Activated T-helper 9 cell treated with anti-CD3 and anti-CD28 coated beads, Interleukin-2, amount 50 U/mL, for 16 hours (primary cell): ENCODE data around the gene ANKRD6.

Experiments used
- DNase-seq: peaks from one replicate; pipeline ENCODE4 v3.0.0-alpha.2; 2020; ENCODE audit warnings: low read depth

ANKRD6 gene

DNA sequence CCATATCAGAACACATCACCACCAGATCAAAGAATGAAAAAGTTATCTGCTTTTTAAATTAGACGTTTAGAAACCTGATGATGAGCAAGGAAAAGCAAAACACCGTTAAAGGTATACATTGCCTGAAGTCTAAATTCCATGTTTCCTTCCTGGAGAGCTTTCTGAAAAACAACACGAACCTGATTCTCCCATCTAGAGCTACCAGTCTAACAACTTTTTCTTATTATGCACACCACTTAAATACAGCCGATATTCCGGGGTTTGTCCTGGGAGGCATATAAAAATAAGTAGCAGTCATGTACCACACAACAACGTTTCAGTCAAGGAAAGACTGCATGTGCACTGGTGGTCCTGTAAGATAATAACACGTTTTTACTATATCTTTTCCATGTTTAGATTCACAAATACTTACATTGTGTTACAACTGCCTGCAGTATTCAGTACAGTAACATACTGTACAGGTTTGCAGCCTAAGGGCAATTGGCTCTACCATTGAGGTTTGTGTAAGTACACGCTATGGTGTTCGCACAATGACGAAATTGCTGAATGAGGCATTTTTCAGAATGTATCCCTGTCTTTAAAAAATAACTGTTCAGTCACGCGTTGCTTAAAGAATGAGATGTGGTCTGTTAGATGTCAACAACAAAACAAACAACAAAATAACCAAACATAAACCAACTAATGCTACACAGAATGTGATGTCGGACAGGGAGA is 224.7 kb downstream of the ANKRD6 start:
- DNase-seq = no peak

DNA sequence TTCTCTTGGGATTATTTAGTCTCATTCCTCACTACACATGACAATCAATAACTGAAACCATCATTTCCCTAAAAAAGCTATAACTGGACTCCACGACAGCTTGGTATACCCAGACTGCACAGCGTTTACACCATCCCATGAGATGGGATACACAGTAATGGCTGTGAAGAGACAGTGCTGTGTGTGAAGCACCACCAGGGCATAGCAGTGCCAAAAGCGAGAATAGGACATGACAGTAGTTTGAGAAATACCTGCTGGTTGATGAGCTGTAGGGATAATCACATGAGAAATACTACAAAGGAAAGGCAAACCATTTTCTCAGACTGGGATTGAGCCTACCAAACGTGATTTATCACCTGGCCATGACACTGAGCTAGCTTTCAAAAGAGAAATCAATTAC is 228.0 kb downstream of the ANKRD6 start:
- DNase-seq = no peak

DNA sequence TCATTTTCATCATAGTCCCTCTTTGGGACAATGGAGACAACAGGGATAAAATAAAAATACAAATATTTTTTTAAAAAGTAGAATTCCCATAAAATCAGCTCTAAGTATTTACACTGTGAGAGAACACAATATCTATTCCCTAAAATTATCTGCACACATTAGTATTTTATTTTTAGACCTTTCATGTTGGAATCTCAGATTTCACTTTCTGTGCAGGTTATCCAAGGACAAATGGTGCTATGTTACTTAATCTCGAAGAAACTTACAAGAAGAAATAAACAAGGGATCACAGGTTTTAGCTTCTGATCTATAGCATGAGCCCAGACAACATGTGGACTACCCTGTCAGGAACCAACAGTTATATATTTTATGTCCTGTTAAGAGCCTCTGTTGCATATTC is 228.6 kb downstream of the ANKRD6 start:
- DNase-seq = no peak

DNA sequence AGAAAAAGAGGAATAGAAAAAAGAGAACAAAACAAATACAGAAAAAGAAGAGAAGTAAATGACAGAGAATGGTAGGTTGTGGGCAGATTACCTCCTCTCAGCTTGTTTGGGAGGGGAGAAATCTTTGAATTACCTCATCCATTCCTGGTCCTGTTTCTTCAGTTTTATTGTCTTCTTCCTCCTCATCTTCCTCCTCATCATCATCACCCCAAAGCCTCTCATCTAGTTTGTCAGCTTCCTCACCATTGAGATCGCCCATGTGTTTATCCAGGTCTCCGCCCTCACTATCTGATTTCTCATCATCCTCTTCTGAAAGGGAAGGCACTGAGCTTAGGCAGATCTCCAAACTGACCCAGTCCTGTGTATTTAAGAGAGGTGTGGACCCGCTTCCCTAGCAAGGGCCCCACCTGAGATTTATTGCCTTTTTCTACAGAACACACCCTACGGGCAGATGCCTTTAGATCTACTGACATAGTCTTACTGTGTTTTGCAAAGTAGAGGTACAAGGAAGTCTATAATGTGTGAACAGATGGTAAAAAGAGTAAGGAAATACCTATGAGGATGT is 229.8 kb downstream of the ANKRD6 start:
- DNase-seq = no peak

DNA sequence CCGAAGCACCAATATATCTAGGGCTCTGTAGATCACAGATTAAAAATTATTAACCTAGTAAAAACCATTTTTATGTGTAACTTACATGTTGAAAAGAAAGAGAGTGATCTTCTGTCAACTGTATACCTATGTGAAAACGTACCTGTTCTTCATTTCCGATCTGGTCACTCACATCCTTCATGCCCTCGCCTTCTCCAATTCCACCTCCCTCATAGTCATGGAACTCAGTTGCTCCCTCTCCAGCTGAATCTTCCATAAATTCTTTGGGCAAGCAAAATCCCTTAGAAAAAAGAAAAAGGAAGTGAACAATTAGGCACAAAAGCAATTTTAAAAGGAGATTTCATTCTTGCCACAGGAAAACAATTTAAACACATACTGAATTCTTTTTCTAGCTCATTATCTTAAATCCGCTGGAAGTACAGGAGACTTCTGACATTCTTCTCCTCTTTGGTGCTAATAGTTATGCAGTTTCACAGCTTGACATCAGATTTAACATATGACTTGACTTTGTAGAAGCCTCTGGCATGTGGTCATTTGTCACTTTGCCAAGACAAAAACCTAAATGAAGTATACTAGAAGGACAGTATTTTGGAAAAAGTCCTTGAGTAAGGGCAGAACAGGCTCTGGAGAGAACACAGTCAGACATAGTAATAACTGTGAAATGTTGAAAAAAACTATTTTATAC is 235.1 kb downstream of the ANKRD6 start:
- no peak for DNase-seq

DNA sequence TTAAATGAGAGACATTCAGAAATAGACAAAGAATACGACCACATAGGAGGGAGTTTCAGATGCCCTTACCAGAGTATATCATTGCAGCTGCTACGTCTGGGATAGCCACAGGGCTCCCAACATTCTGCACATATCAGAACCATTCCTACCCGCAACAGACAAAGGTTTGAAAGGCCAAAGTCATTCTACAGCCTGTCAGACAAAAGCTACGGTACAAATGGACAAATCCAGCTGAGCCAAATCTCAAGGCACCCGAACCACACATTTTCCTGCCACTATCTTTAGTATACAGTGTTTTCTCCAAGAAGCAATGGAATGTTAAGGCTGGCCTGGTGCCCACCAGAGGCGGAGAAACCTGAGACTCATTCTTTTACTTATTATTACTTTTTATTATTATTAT is 236.1 kb downstream of the ANKRD6 start:
- no peak for DNase-seq

DNA sequence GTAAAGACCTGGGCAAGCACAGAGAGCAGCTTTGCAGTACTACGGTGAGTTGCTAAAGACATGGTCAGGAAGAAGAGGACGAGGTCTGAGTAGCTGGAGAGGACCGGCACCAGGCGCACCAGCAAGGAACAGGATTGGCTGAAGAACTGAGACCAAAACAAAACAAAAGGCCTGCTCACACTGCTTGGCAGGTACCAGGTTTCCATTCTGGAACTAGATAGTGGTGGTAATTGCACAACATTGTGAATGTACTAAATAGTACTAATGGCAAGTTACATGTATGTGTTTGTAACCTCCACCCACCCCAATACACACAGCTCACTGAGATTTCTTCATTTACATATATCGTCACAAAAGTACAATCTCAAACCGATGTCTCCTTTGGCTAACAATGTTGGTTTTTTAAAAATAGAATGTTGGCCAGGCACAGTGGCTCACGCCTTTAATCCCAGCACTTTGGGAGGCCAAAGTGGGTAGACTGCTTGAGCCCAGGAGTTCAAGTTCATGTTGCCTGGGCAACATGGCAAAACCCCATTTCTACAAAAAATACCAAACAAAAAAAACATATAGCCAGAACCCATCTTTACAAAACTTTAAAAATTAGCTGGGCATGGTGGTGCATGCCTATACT is 238.1 kb downstream of the ANKRD6 start:
- no peak for DNase-seq

DNA sequence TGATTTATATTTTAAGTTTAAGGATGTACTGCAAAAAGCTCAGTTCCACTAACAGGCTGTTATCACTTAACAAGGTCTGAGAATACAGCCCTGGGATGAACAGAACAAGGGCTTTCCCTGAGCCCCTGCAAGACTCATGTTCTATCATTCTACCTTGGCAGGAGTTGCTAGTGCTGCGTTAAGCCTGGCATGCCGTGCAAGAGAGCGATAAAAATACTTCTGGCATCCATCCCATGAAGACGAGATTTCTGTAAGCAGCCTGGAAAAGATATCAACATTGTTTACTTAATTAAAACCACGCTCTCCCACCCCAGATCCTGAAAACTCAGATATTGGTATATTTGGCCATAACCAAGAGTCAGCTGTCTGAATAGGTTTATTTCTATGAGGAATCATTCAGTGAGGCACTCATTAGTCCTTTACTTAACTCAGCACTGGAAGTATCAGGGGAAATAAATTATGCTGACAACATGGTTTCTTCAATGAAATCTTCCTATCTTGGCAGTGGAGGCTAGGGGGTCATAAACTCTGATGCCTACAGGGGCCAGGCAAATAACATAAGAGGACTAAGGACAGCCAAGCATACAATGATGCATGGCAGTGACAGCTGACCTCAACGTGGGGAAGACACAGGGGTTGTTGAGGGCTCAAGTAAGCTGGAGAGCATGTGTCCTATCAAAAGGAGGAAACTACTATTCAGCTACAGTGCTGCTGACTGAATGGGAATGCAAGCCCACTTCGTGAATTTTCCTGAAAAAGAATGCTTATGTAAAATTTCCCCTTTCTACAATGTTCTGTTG is 243.2 kb downstream of the ANKRD6 start:
- no peak for DNase-seq

DNA sequence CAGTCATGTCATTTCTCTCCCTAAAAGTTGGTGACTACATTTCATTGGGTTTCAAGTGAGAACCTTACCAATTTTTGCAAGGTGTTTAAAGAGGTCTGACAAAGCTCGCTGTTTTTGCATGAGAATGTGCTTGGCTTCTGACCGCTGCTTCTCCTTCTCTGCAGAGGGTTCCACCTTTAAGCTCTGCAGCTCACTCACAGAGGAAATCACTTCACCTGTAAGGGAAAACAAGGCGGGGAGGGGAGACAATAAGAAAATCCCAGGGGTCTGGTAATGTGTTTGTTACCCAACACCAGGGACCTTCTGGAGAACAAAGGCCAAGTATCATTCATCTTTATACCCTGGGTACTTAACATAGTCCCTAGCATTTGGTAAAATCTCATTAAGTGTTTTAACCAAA is 245.6 kb downstream of the ANKRD6 start:
- no peak for DNase-seq

DNA sequence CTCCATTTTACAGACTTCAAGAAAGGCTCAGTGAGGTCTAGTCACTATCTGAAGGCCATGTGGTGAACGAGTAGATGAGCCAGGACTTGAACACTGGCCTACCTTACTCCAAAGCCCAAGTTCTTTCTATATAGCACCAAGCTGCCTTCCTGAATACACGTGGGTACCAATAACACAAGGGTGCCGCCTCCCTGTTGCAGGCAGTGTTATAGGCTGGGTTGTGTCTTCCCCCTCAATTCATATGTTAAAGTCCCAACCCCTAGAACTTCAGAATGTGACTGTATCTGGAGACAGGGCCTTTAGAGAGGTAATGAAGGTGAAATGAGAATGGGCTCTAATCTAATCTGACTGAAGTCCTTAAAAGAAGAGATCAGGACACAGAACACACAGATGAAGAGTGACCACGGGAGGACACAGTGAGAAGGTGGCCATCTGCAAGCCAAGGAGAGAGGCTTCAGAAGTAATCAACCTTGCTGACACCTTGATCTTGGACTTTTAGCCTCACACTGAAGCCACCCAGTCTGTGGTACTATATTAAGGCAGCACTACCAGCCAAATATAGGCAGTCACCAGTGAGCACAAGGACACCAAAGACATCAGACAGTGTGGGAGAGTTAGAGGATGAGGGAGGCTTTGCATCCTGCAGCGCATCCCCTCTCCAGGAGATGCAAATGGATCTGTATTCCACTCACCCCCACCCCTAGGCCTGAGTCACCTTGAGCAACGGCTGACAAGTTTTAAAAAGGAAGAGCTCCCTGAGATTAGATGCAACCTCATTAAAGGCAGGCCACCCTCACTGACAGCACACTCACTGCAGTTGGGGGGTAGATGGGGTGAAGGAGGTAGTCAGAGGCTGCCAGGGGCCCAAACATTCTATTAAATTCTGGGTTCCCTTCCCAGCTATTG is 246.5 kb downstream of the ANKRD6 start:
- no peak for DNase-seq

DNA sequence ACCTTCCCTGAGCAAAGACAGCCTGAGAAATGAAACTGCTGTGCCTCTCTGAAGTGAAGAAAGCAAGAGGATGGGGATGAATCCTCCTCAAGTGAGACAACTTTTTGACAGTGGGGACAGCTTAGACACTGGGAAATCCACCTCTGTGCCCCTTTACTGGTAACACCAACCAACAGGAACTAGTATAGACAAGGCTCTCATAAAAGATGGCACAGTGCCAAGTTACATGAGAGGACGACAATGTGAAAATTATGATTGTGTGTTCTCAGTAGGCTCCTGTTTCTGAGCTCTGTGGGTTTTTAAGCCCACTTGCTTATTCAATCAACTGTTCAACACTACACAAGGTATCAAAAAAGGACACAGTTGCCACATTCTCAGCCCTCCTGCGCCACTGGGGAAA is 247.2 kb downstream of the ANKRD6 start:
- DNase-seq = no peak

DNA sequence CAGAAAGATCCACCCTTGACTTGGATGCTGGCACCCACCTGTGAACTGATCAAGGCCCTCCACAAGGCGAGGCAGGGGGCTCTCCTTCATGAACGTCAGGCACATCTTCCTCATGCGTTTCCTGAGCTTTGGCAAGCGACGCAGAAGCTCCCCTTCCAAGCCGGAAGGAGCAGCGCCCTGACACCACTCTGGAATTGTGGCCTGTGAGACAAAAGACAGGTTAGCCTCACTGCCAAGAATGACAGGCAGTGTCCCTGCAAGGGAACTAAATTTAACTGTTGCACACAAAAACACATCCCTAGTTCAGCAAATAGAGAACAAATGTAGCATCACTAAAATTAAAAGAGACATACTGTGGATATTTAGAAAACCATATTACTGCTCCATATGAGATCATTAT is 247.6 kb downstream of the ANKRD6 start:
- no peak for DNase-seq

DNA sequence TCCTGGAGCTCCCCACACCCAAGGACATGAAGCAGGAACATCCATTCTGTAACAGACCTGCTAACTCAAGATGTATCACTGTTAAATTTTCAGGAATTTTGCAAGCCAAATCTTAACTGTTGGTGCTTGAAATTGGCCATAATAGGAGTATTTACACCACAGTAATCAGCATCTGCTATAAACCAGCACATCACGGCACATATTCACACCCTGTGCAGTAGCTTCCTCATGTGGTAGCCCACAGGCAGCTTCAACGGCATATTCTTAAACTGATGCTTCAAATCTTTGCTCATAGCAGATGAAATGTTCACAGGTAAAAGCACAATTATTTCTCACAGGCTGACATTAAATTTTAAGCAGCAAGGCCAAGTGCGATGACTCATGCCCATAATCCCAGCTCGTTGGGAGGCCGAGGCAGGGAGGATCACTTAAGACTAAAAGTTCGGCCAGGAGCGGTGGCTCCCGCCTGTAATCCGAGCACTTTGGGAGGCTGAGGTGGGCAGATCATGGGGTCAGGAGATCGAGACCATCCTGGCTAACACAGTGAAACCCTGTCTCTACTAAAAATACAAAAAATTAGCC is 249.1 kb downstream of the ANKRD6 start:
- no peak for DNase-seq

DNA sequence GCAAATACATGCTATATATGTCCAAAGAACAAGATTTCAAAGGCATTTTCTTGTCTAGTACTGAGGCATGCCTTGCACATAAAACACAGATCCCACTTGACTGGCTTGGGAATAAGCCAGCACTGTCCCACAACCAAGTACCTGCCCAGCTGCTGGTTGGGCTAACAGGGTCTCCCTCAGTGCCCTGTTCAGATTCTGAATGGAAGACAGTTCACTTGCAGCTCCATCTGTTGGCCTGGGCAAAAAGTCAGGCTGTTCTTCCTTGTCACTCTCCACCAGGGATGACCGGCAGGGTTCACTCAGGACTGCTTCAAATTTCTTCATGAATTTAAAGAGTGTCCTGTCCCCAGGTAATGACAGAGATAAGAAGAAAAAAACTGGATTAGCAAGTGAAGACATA is 250.0 kb downstream of the ANKRD6 start:
- DNase-seq = no peak
